GM12878 (cell line): ENCODE data around the gene SMAGP. TPM values are rescaled to one million over a fixed set of nuclear protein-coding genes. Genes with fewer than 3 reads are reported as not detected.

Source experiments
- BMI1 ChIP-seq: fragments of 450-650 bp; IDR thresholded peaks from 2 replicates; pipeline ENCODE4 v1.6.1; 2016; ENCODE audit warnings: mild to moderate bottlenecking, moderate library complexity, borderline replicate concordance
- CREB1 ChIP-seq: IDR thresholded peaks from 2 replicates; pipeline ENCODE4 v1.6.1; 2012; ENCODE audit warnings: low read depth, mild to moderate bottlenecking, inconsistent platforms
- CREM ChIP-seq: IDR thresholded peaks from 2 replicates; pipeline ENCODE4 v1.6.1; 2014; ENCODE audit warnings: antibody characterized with exemption, low read depth
- DPF2 ChIP-seq: fragments of 450-650 bp; IDR thresholded peaks from 2 replicates; pipeline ENCODE4 v1.6.1; 2017; ENCODE audit warnings: mild to moderate bottlenecking
- HCFC1 ChIP-seq: fragments of 150-350 bp; IDR thresholded peaks from 2 replicates; pipeline ENCODE4 v1.6.1; 2014; ENCODE audit warnings: low read length
- HDGF ChIP-seq: fragments of 450-650 bp; IDR thresholded peaks from 2 replicates; pipeline ENCODE4 v1.6.1; 2016; ENCODE audit warnings: antibody characterized with exemption
- MEF2A ChIP-seq: IDR thresholded peaks from 2 replicates; pipeline ENCODE4 v1.6.1; 2011; ENCODE audit warnings: low read depth, mild to moderate bottlenecking, low read length, moderate library complexity; ENCODE audit not compliant: insufficient read depth
- MXI1 ChIP-seq: fragments of 150-350 bp; IDR thresholded peaks from 2 replicates; pipeline ENCODE4 v1.6.1; 2011; ENCODE audit warnings: low read depth, mild to moderate bottlenecking, inconsistent platforms, low read length, improper control_type of control experiment
- RB1 ChIP-seq: fragments of 450-650 bp; formaldehyde crosslinking; IDR thresholded peaks from 2 replicates; pipeline ENCODE4 v1.6.1; 2017; ENCODE audit warnings: mild to moderate bottlenecking, borderline replicate concordance
- RCOR1 ChIP-seq: conservative IDR thresholded peaks from 2 replicates; pipeline ENCODE4 v1.6.1; 2012; ENCODE audit warnings: low read depth, low read length, improper control_type of control experiment
- RFX5 ChIP-seq: IDR thresholded peaks from 2 replicates; pipeline ENCODE4 v1.6.1; 2011; ENCODE audit warnings: low read depth, low read length, improper control_type of control experiment
- USF1 ChIP-seq: IDR thresholded peaks from 2 replicates; pipeline ENCODE4 v1.6.1; 2011; ENCODE audit warnings: borderline replicate concordance, low read depth, mild to moderate bottlenecking, moderate library complexity, mixed read lengths, low read length; ENCODE audit not compliant: insufficient read depth; ENCODE audit errors: extremely low read length
- polyA plus RNA-seq, 11 experiments: library from polyadenylated mRNA; depleted of rRNA in 4 of 11; unstranded in 6 of 11; stranded (reverse) in 5 of 11; fragments of >200 nt; fragmentation: Nextera tagmentation in 4 of 11; fragmentation: Illumina TruSeq in 1 of 11; extraction: Ambion mirVana in 4 of 11; extraction: Trizol in 1 of 11; gene quantifications; 1 replicate in 1 of 11; 2 replicates in 10 of 11; pipeline versions ENCODE4 v1.2.1 to v1.2.3, GENCODE V29; 2011 to 2016; ENCODE audit warnings: inconsistent platforms in 2 of 11, missing spikeins in 2 of 11, low read depth in 1 of 11
- total RNA-seq, 4 experiments: library from RNA; depleted of rRNA in 3 of 4; stranded (reverse); fragments of >200 nt in 3 of 4; fragmentation: Illumina TruSeq in 1 of 4; extraction: Trizol in 1 of 4; gene quantifications; 2 replicates each; pipeline versions ENCODE4 v1.2.1 to v1.2.3, GENCODE V29; 2013 to 2021
- TF ChIP-seq, protein P1 (sequence below): IDR thresholded peaks from 2 replicates; pipeline ENCODE4 v1.6.1; 2012; ENCODE audit warnings: low read depth, low read length, improper control_type of control experiment

Gene SMAGP
- total and polyA plus RNA-seq, 10 of the 15 experiments (the other 5 are each of a cell fraction or from before 2014, with no cell fraction given) = 0.42 to 7.1 (median 3.9) TPM

- TF ChIP-seq, protein P1, sequence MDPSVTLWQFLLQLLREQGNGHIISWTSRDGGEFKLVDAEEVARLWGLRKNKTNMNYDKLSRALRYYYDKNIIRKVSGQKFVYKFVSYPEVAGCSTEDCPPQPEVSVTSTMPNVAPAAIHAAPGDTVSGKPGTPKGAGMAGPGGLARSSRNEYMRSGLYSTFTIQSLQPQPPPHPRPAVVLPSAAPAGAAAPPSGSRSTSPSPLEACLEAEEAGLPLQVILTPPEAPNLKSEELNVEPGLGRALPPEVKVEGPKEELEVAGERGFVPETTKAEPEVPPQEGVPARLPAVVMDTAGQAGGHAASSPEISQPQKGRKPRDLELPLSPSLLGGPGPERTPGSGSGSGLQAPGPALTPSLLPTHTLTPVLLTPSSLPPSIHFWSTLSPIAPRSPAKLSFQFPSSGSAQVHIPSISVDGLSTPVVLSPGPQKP = no peak
- TF ChIP-seq RCOR1 (no peak), HDGF (no peak), CREB1 (no peak), USF1 (no peak), DPF2 (no peak), CREM (no peak), RFX5 (no peak), HCFC1 (no peak), BMI1 (no peak), RB1 (no peak), MEF2A (no peak), MXI1 (no peak)
These were observed 74.4 kb downstream of the SMAGP start (continued) for GRCh38 chr12:51195841-51196240.

Other genes starting within 250 kb of the SMAGP start
Only the 7 nearest of the 10 such genes appear.
- gene TFCP2, start 97.3 kb downstream of the SMAGP start, total RNA-seq (2014; rRNA removed) = 13.4 and 14.0 TPM in 2 replicates
- 13.0 and 13.9 TPM in 2 replicates for gene TFCP2, start 97.3 kb downstream of the SMAGP start, total RNA-seq (2014; rRNA removed; fragmentation: Illumina TruSeq; extraction: Trizol)
- gene TFCP2, start 97.3 kb downstream of the SMAGP start, total RNA-seq (2021) = 22.3 and 24.3 TPM in 2 replicates
- gene TFCP2, start 97.3 kb downstream of the SMAGP start, polyA plus RNA-seq (2011; rRNA removed) = 25.1 and 26.3 TPM in 2 replicates
- 29.7 and 44.0 TPM in 2 replicates for gene TFCP2, start 97.3 kb downstream of the SMAGP start, polyA plus RNA-seq (2014; fragmentation: Illumina TruSeq; extraction: Trizol)
- 1 to 10 TPM; 5.8 to 9.4 TPM for gene TFCP2, start 97.3 kb downstream of the SMAGP start, polyA plus RNA-seq (2014; fragmentation: Nextera tagmentation; extraction: Ambion mirVana)
- 18.9 and 19.7 TPM in 2 replicates for gene TFCP2, start 97.3 kb downstream of the SMAGP start, polyA plus RNA-seq (2014; rRNA removed)
- gene TFCP2, start 97.3 kb downstream of the SMAGP start, polyA plus RNA-seq (2016; fragmentation: Nextera tagmentation; extraction: Ambion mirVana) = 10 to 100 TPM; 12.1 to 15.0 TPM
- gene POU6F1, start 52.4 kb downstream of the SMAGP start, total RNA-seq (2014; rRNA removed) = 2.3 and 2.5 TPM in 2 replicates
- 0.83 and 1.0 TPM in 2 replicates for gene POU6F1, start 52.4 kb downstream of the SMAGP start, total RNA-seq (2014; rRNA removed; fragmentation: Illumina TruSeq; extraction: Trizol)
- 4.2 and 4.3 TPM in 2 replicates for gene POU6F1, start 52.4 kb downstream of the SMAGP start, total RNA-seq (2021)
- gene POU6F1, start 52.4 kb downstream of the SMAGP start, polyA plus RNA-seq (2011; rRNA removed) = 0.46 and 1.2 TPM in 2 replicates
- 0.87 and 1.1 TPM in 2 replicates for gene POU6F1, start 52.4 kb downstream of the SMAGP start, polyA plus RNA-seq (2014; fragmentation: Illumina TruSeq; extraction: Trizol)
- gene POU6F1, start 52.4 kb downstream of the SMAGP start, polyA plus RNA-seq (2014; fragmentation: Nextera tagmentation; extraction: Ambion mirVana) = under 1 TPM; 0.26 to 0.31 TPM
- gene POU6F1, start 52.4 kb downstream of the SMAGP start, polyA plus RNA-seq (2014; rRNA removed) = 2.2 TPM in 2 replicates
- 1 to 10 TPM in 1 of 2 experiments, under 1 TPM in 1; 0.86 to 1.4 TPM for gene POU6F1, start 52.4 kb downstream of the SMAGP start, polyA plus RNA-seq (2016; fragmentation: Nextera tagmentation; extraction: Ambion mirVana)
- 84.2 and 85.2 TPM in 2 replicates for gene DAZAP2, start 31.6 kb downstream of the SMAGP start, total RNA-seq (2014; rRNA removed)
- gene DAZAP2, start 31.6 kb downstream of the SMAGP start, total RNA-seq (2014; rRNA removed; fragmentation: Illumina TruSeq; extraction: Trizol) = 94.3 and 94.8 TPM in 2 replicates
- gene DAZAP2, start 31.6 kb downstream of the SMAGP start, total RNA-seq (2021) = 71.0 and 83.1 TPM in 2 replicates
- gene DAZAP2, start 31.6 kb downstream of the SMAGP start, polyA plus RNA-seq (2011; rRNA removed) = 228 and 267 TPM in 2 replicates
- 170 and 209 TPM in 2 replicates for gene DAZAP2, start 31.6 kb downstream of the SMAGP start, polyA plus RNA-seq (2014; fragmentation: Illumina TruSeq; extraction: Trizol)
- gene DAZAP2, start 31.6 kb downstream of the SMAGP start, polyA plus RNA-seq (2014; fragmentation: Nextera tagmentation; extraction: Ambion mirVana) = 100 to 1,000 TPM; 197 to 222 TPM
- 162 and 183 TPM in 2 replicates for gene DAZAP2, start 31.6 kb downstream of the SMAGP start, polyA plus RNA-seq (2014; rRNA removed)
- gene DAZAP2, start 31.6 kb downstream of the SMAGP start, polyA plus RNA-seq (2016; fragmentation: Nextera tagmentation; extraction: Ambion mirVana) = 100 to 1,000 TPM; 132 to 147 TPM
- 31.4 and 31.6 TPM in 2 replicates for gene BIN2, start 53.8 kb upstream of the SMAGP start, total RNA-seq (2014; rRNA removed)
- 30.0 and 32.6 TPM in 2 replicates for gene BIN2, start 53.8 kb upstream of the SMAGP start, total RNA-seq (2014; rRNA removed; fragmentation: Illumina TruSeq; extraction: Trizol)
- 26.5 and 28.1 TPM in 2 replicates for gene BIN2, start 53.8 kb upstream of the SMAGP start, total RNA-seq (2021)
- 22.8 and 24.6 TPM in 2 replicates for gene BIN2, start 53.8 kb upstream of the SMAGP start, polyA plus RNA-seq (2011; rRNA removed)
- gene BIN2, start 53.8 kb upstream of the SMAGP start, polyA plus RNA-seq (2014; fragmentation: Illumina TruSeq; extraction: Trizol) = 38.3 and 42.3 TPM in 2 replicates
- 10 to 100 TPM in 1 of 2 experiments, 1 to 10 TPM in 1; 8.6 to 10.0 TPM for gene BIN2, start 53.8 kb upstream of the SMAGP start, polyA plus RNA-seq (2014; fragmentation: Nextera tagmentation; extraction: Ambion mirVana)
- gene BIN2, start 53.8 kb upstream of the SMAGP start, polyA plus RNA-seq (2014; rRNA removed) = 36.2 and 36.4 TPM in 2 replicates
- 10 to 100 TPM; 42.7 to 42.9 TPM for gene BIN2, start 53.8 kb upstream of the SMAGP start, polyA plus RNA-seq (2016; fragmentation: Nextera tagmentation; extraction: Ambion mirVana)
- gene CELA1, start 76.3 kb upstream of the SMAGP start, total RNA-seq (2014; rRNA removed) = not detected in 2 replicates
- not detected in 2 replicates for gene CELA1, start 76.3 kb upstream of the SMAGP start, total RNA-seq (2014; rRNA removed; fragmentation: Illumina TruSeq; extraction: Trizol)
- gene CELA1, start 76.3 kb upstream of the SMAGP start, total RNA-seq (2021) = not detected in 2 replicates
- not detected in 2 replicates for gene CELA1, start 76.3 kb upstream of the SMAGP start, polyA plus RNA-seq (2011; rRNA removed)
- not detected in 2 replicates for gene CELA1, start 76.3 kb upstream of the SMAGP start, polyA plus RNA-seq (2014; fragmentation: Illumina TruSeq; extraction: Trizol)
- not detected for gene CELA1, start 76.3 kb upstream of the SMAGP start, polyA plus RNA-seq (2014; fragmentation: Nextera tagmentation; extraction: Ambion mirVana)
- not detected in 2 replicates for gene CELA1, start 76.3 kb upstream of the SMAGP start, polyA plus RNA-seq (2014; rRNA removed)
- not detected for gene CELA1, start 76.3 kb upstream of the SMAGP start, polyA plus RNA-seq (2016; fragmentation: Nextera tagmentation; extraction: Ambion mirVana)
- 34.6 and 37.2 TPM in 2 replicates for gene GALNT6, start 121.0 kb upstream of the SMAGP start, total RNA-seq (2014; rRNA removed)
- 21.7 and 25.5 TPM in 2 replicates for gene GALNT6, start 121.0 kb upstream of the SMAGP start, total RNA-seq (2014; rRNA removed; fragmentation: Illumina TruSeq; extraction: Trizol)
- gene GALNT6, start 121.0 kb upstream of the SMAGP start, total RNA-seq (2021) = 31.5 and 40.4 TPM in 2 replicates
- gene GALNT6, start 121.0 kb upstream of the SMAGP start, polyA plus RNA-seq (2011; rRNA removed) = 8.3 and 16.2 TPM in 2 replicates
- 26.2 and 26.3 TPM in 2 replicates for gene GALNT6, start 121.0 kb upstream of the SMAGP start, polyA plus RNA-seq (2014; fragmentation: Illumina TruSeq; extraction: Trizol)
- gene GALNT6, start 121.0 kb upstream of the SMAGP start, polyA plus RNA-seq (2014; fragmentation: Nextera tagmentation; extraction: Ambion mirVana) = 10 to 100 TPM in 1 of 2 experiments, 1 to 10 TPM in 1; 6.6 to 11.4 TPM
- 18.6 and 28.0 TPM in 2 replicates for gene GALNT6, start 121.0 kb upstream of the SMAGP start, polyA plus RNA-seq (2014; rRNA removed)
- gene GALNT6, start 121.0 kb upstream of the SMAGP start, polyA plus RNA-seq (2016; fragmentation: Nextera tagmentation; extraction: Ambion mirVana) = 10 to 100 TPM; 18.2 to 21.8 TPM
- gene SLC4A8, start 154.4 kb upstream of the SMAGP start, total RNA-seq (2014; rRNA removed) = 4.4 and 5.3 TPM in 2 replicates
- gene SLC4A8, start 154.4 kb upstream of the SMAGP start, total RNA-seq (2014; rRNA removed; fragmentation: Illumina TruSeq; extraction: Trizol) = 3.8 and 4.5 TPM in 2 replicates
- 7.7 and 10.7 TPM in 2 replicates for gene SLC4A8, start 154.4 kb upstream of the SMAGP start, total RNA-seq (2021)
- gene SLC4A8, start 154.4 kb upstream of the SMAGP start, polyA plus RNA-seq (2011; rRNA removed) = 2.7 and 2.9 TPM in 2 replicates
- gene SLC4A8, start 154.4 kb upstream of the SMAGP start, polyA plus RNA-seq (2014; fragmentation: Illumina TruSeq; extraction: Trizol) = 4.1 and 6.3 TPM in 2 replicates
- gene SLC4A8, start 154.4 kb upstream of the SMAGP start, polyA plus RNA-seq (2014; fragmentation: Nextera tagmentation; extraction: Ambion mirVana) = 1 to 10 TPM; 1.4 to 2.0 TPM
- gene SLC4A8, start 154.4 kb upstream of the SMAGP start, polyA plus RNA-seq (2014; rRNA removed) = 5.6 and 6.3 TPM in 2 replicates
- 1 to 10 TPM; 2.7 to 3.4 TPM for gene SLC4A8, start 154.4 kb upstream of the SMAGP start, polyA plus RNA-seq (2016; fragmentation: Nextera tagmentation; extraction: Ambion mirVana)